HFFc6 (cell line): ENCODE data around the gene PPP1R37. TPM values are rescaled to one million over a fixed set of nuclear protein-coding genes. Genes with fewer than 3 reads are reported as not detected.

Experiments used
- DNase-seq: peaks from one replicate; pipeline ENCODE4 v3.0.0-alpha.2; 2018
- H3K27ac Mint-ChIP-seq: 2 replicates; pipeline ENCODE4 v1.8.0; 2020; ENCODE audit warnings: mild to moderate bottlenecking, mixed read lengths
- H3K27me3 Mint-ChIP-seq: 2 replicates; pipeline ENCODE4 v1.8.0; 2021; ENCODE audit warnings: mild to moderate bottlenecking, moderate library complexity, mixed read lengths; ENCODE audit not compliant: insufficient read depth
- H3K36me3 Mint-ChIP-seq: 2 replicates; pipeline ENCODE4 v1.8.0; 2021; ENCODE audit warnings: low read depth, mixed read lengths
- H3K4me1 Mint-ChIP-seq: 2 replicates; pipeline ENCODE4 v1.8.0; 2020; ENCODE audit warnings: low read depth, mixed read lengths
- H3K4me3 Mint-ChIP-seq: 2 replicates; pipeline ENCODE4 v1.8.0; 2020; ENCODE audit warnings: mild to moderate bottlenecking, moderate library complexity, mixed read lengths
- H3K9me3 Mint-ChIP-seq: 2 replicates; pipeline ENCODE4 v1.8.0; 2020; ENCODE audit warnings: mild to moderate bottlenecking, mixed read lengths
- CTCF ChIP-seq: fragments of 200-600 bp; sonication (generic); IDR thresholded peaks from 2 replicates; pipeline ENCODE4 v1.5.0; 2021; ENCODE audit warnings: antibody characterized with exemption, mild to moderate bottlenecking
- total RNA-seq, 6 experiments: library from RNA; stranded (reverse); fragmentation: NEBNext Ultra II Directional; extraction: Animal tissue kit (Norgen Biotek cat#: 25700); gene quantifications; 2 replicates in 1 of 6; 3 replicates in 5 of 6; pipeline ENCODE4 v1.2.3, GENCODE V29; 2021

Gene PPP1R37
- total RNA-seq, 6 experiments from 2014 or later, result 20.4 to 27.4 (median 21.6) TPM

- peaks cover 4% of the 10 kb centered on the region for H3K27me3 Mint-ChIP-seq
- H3K9me3 Mint-ChIP-seq, result no peaks in the 10 kb centered on the region
- no peak for DNase-seq
- no peak overlapping the region for H3K4me3 Mint-ChIP-seq
- H3K4me1 Mint-ChIP-seq, result peaks cover 8% of the 10 kb centered on the region
- no peak for TF ChIP-seq CTCF
- H3K36me3 Mint-ChIP-seq, result no peaks in the 10 kb centered on the region
- no peak overlapping the region for H3K27ac Mint-ChIP-seq
These were observed 46.5 kb downstream of the PPP1R37 start for GRCh38 chr19:45139286-45140143.

- Mint-ChIP-seq H3K4me3 (no peak overlapping the region), H3K27me3 (peaks cover 2% of the 10 kb centered on the region), H3K27ac (no peak overlapping the region), H3K9me3 (no peaks in the 10 kb centered on the region), H3K4me1 (peaks cover 8% of the 10 kb centered on the region), H3K36me3 (no peaks in the 10 kb centered on the region)
- no peak for TF ChIP-seq CTCF
- no peak for DNase-seq
These were observed 47.1 kb downstream of the PPP1R37 start for GRCh38 chr19:45140144-45140503.

GRCh38 chr19:45140533-45140932 lies 47.6 kb downstream of the PPP1R37 start:
- no peak for TF ChIP-seq CTCF
- Mint-ChIP-seq H3K36me3 (no peaks in the 10 kb centered on the region), H3K4me3 (no peak overlapping the region), H3K9me3 (no peaks in the 10 kb centered on the region), H3K27me3 (peaks cover 2% of the 10 kb centered on the region), H3K4me1 (peaks cover 8% of the 10 kb centered on the region), H3K27ac (no peak overlapping the region)
- no peak for DNase-seq

GRCh38 chr19:45141203-45141900 lies 48.4 kb downstream of the PPP1R37 start:
- no peak for TF ChIP-seq CTCF
- H3K36me3 Mint-ChIP-seq, result no peaks in the 10 kb centered on the region
- no peak overlapping the region for H3K27ac Mint-ChIP-seq
- H3K4me3 Mint-ChIP-seq, result no peak overlapping the region
- peaks cover 8% of the 10 kb centered on the region for H3K4me1 Mint-ChIP-seq
- no peaks in the 10 kb centered on the region for H3K9me3 Mint-ChIP-seq
- H3K27me3 Mint-ChIP-seq, result peaks cover 2% of the 10 kb centered on the region
- no peak for DNase-seq

GRCh38 chr19:45142016-45142725 lies 49.2 kb downstream of the PPP1R37 start:
- no peak for TF ChIP-seq CTCF
- Mint-ChIP-seq H3K27ac (no peak overlapping the region), H3K9me3 (no peaks in the 10 kb centered on the region), H3K27me3 (peaks cover 2% of the 10 kb centered on the region), H3K4me3 (no peak overlapping the region), H3K36me3 (no peaks in the 10 kb centered on the region), H3K4me1 (peaks cover 8% of the 10 kb centered on the region)
- no peak for DNase-seq
